ENCODE measurements around the gene XKR8.

Gene XKR8

GRCh38 chr1:27959792-27960603, at the start of gene XKR8:
TSS of gene XKR8 (plus strand) at chr1:27959973. CDS start at chr1:27960070, 97 bp downstream.
- Histone ChIP-seq H3K4me1 (ENCODE audit: control insufficient read depth, insufficient read depth, low read length) (peaks cover 12% of the 10 kb centered on the region), H3K27ac (ENCODE audit: low read depth, low read length) (peak within 1 kb of the TSS; percentile 97), H3K9ac (ENCODE audit: low read depth, low read length) (peak within 1 kb of the TSS; percentile 87), H3K4me3 (ENCODE audit: low read depth, low read length) (peak within 1 kb of the TSS; percentile 81), H3K36me3 (ENCODE audit: control insufficient read depth, insufficient read depth, low read length) (peaks cover 46% of the 10 kb centered on the region), H3K9me3 (ENCODE audit: control insufficient read depth, insufficient read depth, low read length) (no peaks in the 10 kb centered on the region), H3K27me3 (ENCODE audit: control insufficient read depth, insufficient read depth, low read length) (no peaks in the 10 kb centered on the region)

GRCh38 chr1:27912429-27912828, 47.3 kb upstream of the XKR8 start:
- Histone ChIP-seq H3K9me3 (ENCODE audit: control insufficient read depth, insufficient read depth, low read length) (peaks cover 6% of the 10 kb centered on the region), H3K4me3 (ENCODE audit: low read depth, low read length) (no peak overlapping the region), H3K36me3 (ENCODE audit: control insufficient read depth, insufficient read depth, low read length) (peaks cover 54% of the 10 kb centered on the region), H3K27ac (ENCODE audit: low read depth, low read length) (no peak overlapping the region), H3K4me1 (ENCODE audit: control insufficient read depth, insufficient read depth, low read length) (no peaks in the 10 kb centered on the region), H3K27me3 (ENCODE audit: control insufficient read depth, insufficient read depth, low read length) (peaks cover 9% of the 10 kb centered on the region), H3K9ac (ENCODE audit: low read depth, low read length) (no peak overlapping the region)

GRCh38 chr1:27915082-27915575, 44.6 kb upstream of the XKR8 start:
- H3K27me3 ChIP-seq (ENCODE audit: control insufficient read depth, insufficient read depth, low read length) = peaks cover 18% of the 10 kb centered on the region
- no peak overlapping the region for H3K27ac ChIP-seq (ENCODE audit: low read depth, low read length)
- 0 out of 2 replicates have a peak overlapping the region, but pooled peaks have one; percentile 20 for H3K4me3 ChIP-seq (ENCODE audit: low read depth, low read length)
- peaks cover 27% of the 10 kb centered on the region for H3K36me3 ChIP-seq (ENCODE audit: control insufficient read depth, insufficient read depth, low read length)
- peaks cover 6% of the 10 kb centered on the region for H3K9me3 ChIP-seq (ENCODE audit: control insufficient read depth, insufficient read depth, low read length)
- H3K4me1 ChIP-seq (ENCODE audit: control insufficient read depth, insufficient read depth, low read length) = no peaks in the 10 kb centered on the region
- no peak overlapping the region for H3K9ac ChIP-seq (ENCODE audit: low read depth, low read length)

GRCh38 chr1:27922272-27922671, 37.5 kb upstream of the XKR8 start:
- no peaks in the 10 kb centered on the region for H3K36me3 ChIP-seq (ENCODE audit: control insufficient read depth, insufficient read depth, low read length)
- no peaks in the 10 kb centered on the region for H3K9me3 ChIP-seq (ENCODE audit: control insufficient read depth, insufficient read depth, low read length)
- H3K4me1 ChIP-seq (ENCODE audit: control insufficient read depth, insufficient read depth, low read length) = no peaks in the 10 kb centered on the region
- H3K4me3 ChIP-seq (ENCODE audit: low read depth, low read length) = no peak overlapping the region
- H3K9ac ChIP-seq (ENCODE audit: low read depth, low read length) = no peak overlapping the region
- no peak overlapping the region for H3K27ac ChIP-seq (ENCODE audit: low read depth, low read length)
- peaks cover 10% of the 10 kb centered on the region; the same call in 1 of the 2 replicates for H3K27me3 ChIP-seq (ENCODE audit: control insufficient read depth, insufficient read depth, low read length)

GRCh38 chr1:27928216-27928954, 31.4 kb upstream of the XKR8 start:
- H3K4me1 ChIP-seq (ENCODE audit: control insufficient read depth, insufficient read depth, low read length) = peaks cover 7% of the 10 kb centered on the region
- H3K27ac ChIP-seq (ENCODE audit: low read depth, low read length) = peak overlapping the region; percentile 64
- no peaks in the 10 kb centered on the region for H3K27me3 ChIP-seq (ENCODE audit: control insufficient read depth, insufficient read depth, low read length)
- H3K9ac ChIP-seq (ENCODE audit: low read depth, low read length) = no peak overlapping the region
- H3K9me3 ChIP-seq (ENCODE audit: control insufficient read depth, insufficient read depth, low read length) = no peaks in the 10 kb centered on the region
- no peaks in the 10 kb centered on the region for H3K36me3 ChIP-seq (ENCODE audit: control insufficient read depth, insufficient read depth, low read length)
- H3K4me3 ChIP-seq (ENCODE audit: low read depth, low read length) = no peak overlapping the region

- no peak overlapping the region for H3K4me3 ChIP-seq (ENCODE audit: low read depth, low read length)
- peaks cover 7% of the 10 kb centered on the region for H3K4me1 ChIP-seq (ENCODE audit: control insufficient read depth, insufficient read depth, low read length)
- no peaks in the 10 kb centered on the region for H3K36me3 ChIP-seq (ENCODE audit: control insufficient read depth, insufficient read depth, low read length)
- H3K9me3 ChIP-seq (ENCODE audit: control insufficient read depth, insufficient read depth, low read length) = no peaks in the 10 kb centered on the region
- H3K27ac ChIP-seq (ENCODE audit: low read depth, low read length) = no peak overlapping the region
- H3K27me3 ChIP-seq (ENCODE audit: control insufficient read depth, insufficient read depth, low read length) = no peaks in the 10 kb centered on the region
- H3K9ac ChIP-seq (ENCODE audit: low read depth, low read length) = no peak overlapping the region
Measured at GRCh38 chr1:27931184-27931583, 28.6 kb upstream of the XKR8 start.

- H3K9me3 ChIP-seq (ENCODE audit: control insufficient read depth, insufficient read depth, low read length) = no peaks in the 10 kb centered on the region
- no peak overlapping the region for H3K27ac ChIP-seq (ENCODE audit: low read depth, low read length)
Measured at GRCh38 chr1:27931759-27932158, 28.0 kb upstream of the XKR8 start.

GRCh38 chr1:27934818-27935549, 24.8 kb upstream of the XKR8 start, which contains the start of gene SMPDL3B:
TSS of gene SMPDL3B (plus strand) at chr1:27935000. CDS start at chr1:27935184, 184 bp downstream.
- no peaks in the 10 kb centered on the region for H3K9me3 ChIP-seq (ENCODE audit: control insufficient read depth, insufficient read depth, low read length)
- peak within 1 kb of the TSS; percentile 76 for H3K27ac ChIP-seq (ENCODE audit: low read depth, low read length)
- peak within 1 kb of the TSS; percentile 69 for H3K4me3 ChIP-seq (ENCODE audit: low read depth, low read length)
- H3K27me3 ChIP-seq (ENCODE audit: control insufficient read depth, insufficient read depth, low read length) = no peaks in the 10 kb centered on the region
- H3K36me3 ChIP-seq (ENCODE audit: control insufficient read depth, insufficient read depth, low read length) = peaks cover 6% of the 10 kb centered on the region
- H3K9ac ChIP-seq (ENCODE audit: low read depth, low read length) = peak within 1 kb of the TSS; percentile 67
- peaks cover 26% of the 10 kb centered on the region for H3K4me1 ChIP-seq (ENCODE audit: control insufficient read depth, insufficient read depth, low read length)

More at GRCh38 chr1:27931759-27932158, 28.0 kb upstream of the XKR8 start:
- Histone ChIP-seq H3K36me3 (ENCODE audit: control insufficient read depth, insufficient read depth, low read length) (no peaks in the 10 kb centered on the region), H3K9ac (ENCODE audit: low read depth, low read length) (no peak overlapping the region), H3K27me3 (ENCODE audit: control insufficient read depth, insufficient read depth, low read length) (no peaks in the 10 kb centered on the region), H3K4me3 (ENCODE audit: low read depth, low read length) (no peak overlapping the region), H3K4me1 (ENCODE audit: control insufficient read depth, insufficient read depth, low read length) (peaks cover 7% of the 10 kb centered on the region)

GRCh38 chr1:27935721-27936120, 24.1 kb upstream of the XKR8 start:
- Histone ChIP-seq H3K27ac (ENCODE audit: low read depth, low read length) (no peak overlapping the region), H3K4me3 (ENCODE audit: low read depth, low read length) (peak overlapping the region; percentile 69), H3K4me1 (ENCODE audit: control insufficient read depth, insufficient read depth, low read length) (peaks cover 28% of the 10 kb centered on the region), H3K27me3 (ENCODE audit: control insufficient read depth, insufficient read depth, low read length) (no peaks in the 10 kb centered on the region), H3K9ac (ENCODE audit: low read depth, low read length) (peak overlapping the region; percentile 67), H3K36me3 (ENCODE audit: control insufficient read depth, insufficient read depth, low read length) (peaks cover 6% of the 10 kb centered on the region), H3K9me3 (ENCODE audit: control insufficient read depth, insufficient read depth, low read length) (no peaks in the 10 kb centered on the region)

GRCh38 chr1:27936370-27936769, 23.4 kb upstream of the XKR8 start:
- H3K4me1 ChIP-seq (ENCODE audit: control insufficient read depth, insufficient read depth, low read length) = peaks cover 28% of the 10 kb centered on the region

More at GRCh38 chr1:27936370-27936769, 23.4 kb upstream of the XKR8 start:
- no peak overlapping the region for H3K9ac ChIP-seq (ENCODE audit: low read depth, low read length)
- peak overlapping the region; percentile 69; the same call in 1 of the 2 replicates for H3K4me3 ChIP-seq (ENCODE audit: low read depth, low read length)
- peaks cover 9% of the 10 kb centered on the region for H3K36me3 ChIP-seq (ENCODE audit: control insufficient read depth, insufficient read depth, low read length)
- H3K27ac ChIP-seq (ENCODE audit: low read depth, low read length) = peak overlapping the region; percentile 94
- H3K27me3 ChIP-seq (ENCODE audit: control insufficient read depth, insufficient read depth, low read length) = no peaks in the 10 kb centered on the region
- H3K9me3 ChIP-seq (ENCODE audit: control insufficient read depth, insufficient read depth, low read length) = no peaks in the 10 kb centered on the region

All from HUES48 (cell line).